SJCRH30 (cell line): ENCODE data around the gene SLC12A6. TPM values are rescaled to one million over a fixed set of nuclear protein-coding genes. Genes with fewer than 3 reads are reported as not detected.

Source experiments
- DNase-seq, 2 experiments: peaks; one replicate each; pipeline ENCODE4 v3.0.0-alpha.2; 2015 to 2020
- H3K27ac ChIP-seq: fragments of 250-450 bp; sonication (Bioruptor Pico); 2 replicates; pipeline ENCODE4 v1.5.1; 2020; ENCODE audit warnings: mild to moderate bottlenecking, moderate library complexity
- H3K27me3 ChIP-seq: fragments of 250-450 bp; sonication (Bioruptor Pico); 2 replicates; pipeline ENCODE4 v1.5.1; 2020; ENCODE audit warnings: mild to moderate bottlenecking, moderate library complexity
- H3K36me3 ChIP-seq: fragments of 250-450 bp; sonication (Bioruptor Pico); 2 replicates; pipeline ENCODE4 v1.5.1; 2020; ENCODE audit warnings: mild to moderate bottlenecking, moderate library complexity
- H3K4me1 ChIP-seq: fragments of 250-450 bp; sonication (Bioruptor Pico); 2 replicates; pipeline ENCODE4 v1.5.1; 2020; ENCODE audit warnings: mild to moderate bottlenecking, moderate library complexity
- H3K4me3 ChIP-seq: fragments of 250-450 bp; sonication (Bioruptor Pico); 2 replicates; pipeline ENCODE4 v1.5.1; 2020; ENCODE audit warnings: mild to moderate bottlenecking, moderate library complexity
- H3K9me3 ChIP-seq: fragments of 250-450 bp; sonication (Bioruptor Pico); replicated peaks from 2 replicates; pipeline ENCODE4 v1.5.1; 2020; ENCODE audit warnings: mild to moderate bottlenecking, moderate library complexity
- total RNA-seq: library from RNA; depleted of rRNA; stranded (reverse); fragments of >200 nt; shearing (Covaris generic); gene quantifications from 2 replicates; pipeline ENCODE4 v1.2.3, GENCODE V29; 2014; rRNA removed

The SLC12A6 gene
- total RNA-seq, 1 experiment from 2014 or later, result 10.7 TPM

DNA sequence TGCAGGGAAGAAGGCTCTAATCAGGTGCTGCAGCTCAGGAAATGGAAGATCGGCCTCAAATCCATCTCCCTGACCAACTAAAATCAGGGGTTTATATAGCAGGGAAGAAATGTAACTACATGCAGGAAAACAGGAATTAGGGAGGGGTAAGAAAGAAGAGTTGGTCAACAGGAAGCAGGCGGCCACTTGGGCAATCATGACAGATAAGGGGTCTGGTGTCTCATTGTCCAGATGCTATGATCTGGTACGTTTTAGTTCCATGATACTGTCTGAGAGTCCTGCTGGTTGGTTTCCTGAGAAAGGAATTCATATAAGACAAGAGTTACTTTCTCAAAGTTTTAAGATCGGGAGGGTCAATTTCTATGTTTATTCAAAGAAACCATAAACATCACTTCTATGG is 151.9 kb downstream of the SLC12A6 start:
- H3K27ac ChIP-seq, result no peak overlapping the region
- no peak overlapping the region for H3K4me3 ChIP-seq
- no peaks in the 10 kb centered on the region for H3K27me3 ChIP-seq
- no peak for DNase-seq
- H3K9me3 ChIP-seq, result no peaks in the 10 kb centered on the region; the same call in 1 of the 2 replicates
- H3K4me1 ChIP-seq, result no peaks in the 10 kb centered on the region
- peaks cover 5% of the 10 kb centered on the region; the same call in 1 of the 2 replicates for H3K36me3 ChIP-seq

DNA sequence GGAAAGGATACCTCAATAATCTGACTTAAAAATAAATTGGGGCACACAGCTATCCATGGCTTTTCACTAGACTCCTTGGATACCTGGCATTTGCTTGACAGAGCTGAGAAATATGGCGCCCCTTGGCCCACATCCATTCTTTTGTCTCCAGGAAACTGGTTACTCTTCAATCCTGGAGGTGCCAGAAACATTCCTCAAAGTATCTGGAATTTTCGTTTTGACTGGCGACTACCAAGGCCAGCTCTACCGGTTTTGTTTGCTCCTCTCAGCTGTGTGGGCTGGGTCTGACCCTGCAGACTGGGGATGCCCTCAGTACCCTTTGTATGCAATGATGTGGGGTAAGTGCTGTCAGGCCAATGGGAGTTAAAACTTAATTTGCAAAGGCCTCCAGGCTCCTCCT is 154.6 kb downstream of the SLC12A6 start:
- DNase-seq, result no peak
- Histone ChIP-seq H3K27me3 (no peaks in the 10 kb centered on the region), H3K4me1 (no peaks in the 10 kb centered on the region), H3K27ac (no peak overlapping the region), H3K9me3 (no peaks in the 10 kb centered on the region; the same call in 1 of the 2 replicates), H3K36me3 (peaks cover 5% of the 10 kb centered on the region; the same call in 1 of the 2 replicates), H3K4me3 (no peak overlapping the region)

Other genes starting within 250 kb of the SLC12A6 start
- 32.5 and 33.4 TPM in 2 replicates for gene EMC7, start 235.9 kb downstream of the SLC12A6 start, total RNA-seq
- 1.9 and 2.5 TPM in 2 replicates for gene PGBD4, start 235.7 kb downstream of the SLC12A6 start, total RNA-seq
- gene KATNBL1, start 127.7 kb downstream of the SLC12A6 start, total RNA-seq, result 35.5 and 37.4 TPM in 2 replicates
- gene EMC4, start 112.8 kb downstream of the SLC12A6 start, total RNA-seq, result 131 and 134 TPM in 2 replicates
- 257 and 288 TPM in 2 replicates for gene NOP10, start 5.4 kb upstream of the SLC12A6 start, total RNA-seq
- gene NUTM1, start 5.5 kb upstream of the SLC12A6 start, total RNA-seq, result 0.04 TPM in 1 of 2 replicates, not detected in the other
- gene LPCAT4, start 29.4 kb upstream of the SLC12A6 start, total RNA-seq, result 18.3 and 30.7 TPM in 2 replicates
- gene GOLGA8A, start 100.0 kb upstream of the SLC12A6 start, total RNA-seq, result 13.5 and 22.2 TPM in 2 replicates
- gene GOLGA8B, start 245.9 kb upstream of the SLC12A6 start, total RNA-seq, result 7.6 and 14.7 TPM in 2 replicates